Measurements from ENCODE around the gene PM20D1. TPM values are rescaled to one million over a fixed set of nuclear protein-coding genes. Genes with fewer than 3 reads are reported as not detected.

The PM20D1 gene
- polyA plus RNA-seq, 4 donors: 0.14 to 3.1 (median 1.8) TPM

GRCh38 chr1:205809942-205810345 lies 40.0 kb downstream of the PM20D1 start:
- no peak for DNase-seq (ENCODE audit: low read depth in 4 of 4, low spot score in 3 of 4)

- DNase-seq (ENCODE audit: low read depth in 4 of 4, low spot score in 3 of 4): no peak
These were observed 40.5 kb downstream of the PM20D1 start for GRCh38 chr1:205809469-205809868.

GRCh38 chr1:205805082-205805711 lies 44.7 kb downstream of the PM20D1 start:
- DNase-seq (ENCODE audit: low read depth in 4 of 4, low spot score in 3 of 4): no peak

- no peak for DNase-seq (ENCODE audit: low read depth in 4 of 4, low spot score in 3 of 4)
These were observed 45.3 kb downstream of the PM20D1 start for GRCh38 chr1:205804605-205805004.

GRCh38 chr1:205803986-205804385 lies 45.9 kb downstream of the PM20D1 start:
- DNase-seq (ENCODE audit: low read depth in 4 of 4, low spot score in 3 of 4): no peak

GRCh38 chr1:205802060-205802459 lies 47.9 kb downstream of the PM20D1 start:
- DNase-seq (ENCODE audit: low read depth in 4 of 4, low spot score in 3 of 4): no peak

GRCh38 chr1:205800981-205801703 lies 48.8 kb downstream of the PM20D1 start:
- DNase-seq (ENCODE audit: low read depth in 4 of 4, low spot score in 3 of 4): no peak

- DNase-seq (ENCODE audit: low read depth in 4 of 4, low spot score in 3 of 4): no peak
These were observed 49.5 kb downstream of the PM20D1 start for GRCh38 chr1:205800427-205800826.

- no peak for DNase-seq (ENCODE audit: low read depth in 4 of 4, low spot score in 3 of 4)
These were observed 51.4 kb downstream of the PM20D1 start for GRCh38 chr1:205798577-205798976.

GRCh38 chr1:205797168-205797567 lies 52.8 kb downstream of the PM20D1 start:
- no peak for DNase-seq (ENCODE audit: low read depth in 4 of 4, low spot score in 3 of 4)

- no peak for DNase-seq (ENCODE audit: low read depth in 4 of 4, low spot score in 3 of 4)
These were observed 55.8 kb downstream of the PM20D1 start for GRCh38 chr1:205794011-205794730.

- no peak for DNase-seq (ENCODE audit: low read depth in 4 of 4, low spot score in 3 of 4)
These were observed 56.8 kb downstream of the PM20D1 start for GRCh38 chr1:205792961-205793673.

- DNase-seq (ENCODE audit: low read depth in 4 of 4, low spot score in 3 of 4): no peak
These were observed 57.5 kb downstream of the PM20D1 start for GRCh38 chr1:205792481-205792881.

GRCh38 chr1:205791568-205792180 lies 58.3 kb downstream of the PM20D1 start:
- no peak for DNase-seq (ENCODE audit: low read depth in 4 of 4, low spot score in 3 of 4)

- no peak for DNase-seq (ENCODE audit: low read depth in 4 of 4, low spot score in 3 of 4)
These were observed 62.5 kb downstream of the PM20D1 start for GRCh38 chr1:205787287-205787916.

- no peak for DNase-seq (ENCODE audit: low read depth in 4 of 4, low spot score in 3 of 4)
These were observed 63.3 kb downstream of the PM20D1 start for GRCh38 chr1:205786601-205787000.

- DNase-seq (ENCODE audit: low read depth in 4 of 4, low spot score in 3 of 4): no peak
These were observed 64.5 kb downstream of the PM20D1 start for GRCh38 chr1:205785446-205785845.

- no peak for DNase-seq (ENCODE audit: low read depth in 4 of 4, low spot score in 3 of 4)
These were observed 66.0 kb downstream of the PM20D1 start for GRCh38 chr1:205783904-205784303.

GRCh38 chr1:205783433-205783795 lies 66.5 kb downstream of the PM20D1 start:
- no peak for DNase-seq (ENCODE audit: low read depth in 4 of 4, low spot score in 3 of 4)
